Type B pancreatic cell (in vitro differentiated cells): Measurements from ENCODE around the gene P2RY8. TPM values are rescaled to one million over a fixed set of nuclear protein-coding genes. Genes with fewer than 3 reads are reported as not detected.
"Not testable (repeated sequence)": the region's sequence is repeated elsewhere in the genome, so short reads cannot be mapped to it uniquely, and the experiment has no call there.

Experiments used
- DNase-seq: peaks from one replicate; pipeline ENCODE4 v3.0.0; 2021; ENCODE audit warnings: mixed read lengths; ENCODE audit not compliant: unreplicated experiment; ENCODE audit errors: extremely low spot score
- H3K27ac Mint-ChIP-seq: 2 replicates; pipeline ENCODE4 v1.8.0; 2021; ENCODE audit warnings: mild to moderate bottlenecking, mixed read lengths
- H3K27me3 Mint-ChIP-seq: 2 replicates; pipeline ENCODE4 v1.8.0; 2021; ENCODE audit warnings: mixed read lengths
- H3K36me3 Mint-ChIP-seq: 2 replicates; pipeline ENCODE4 v1.8.0; 2021; ENCODE audit warnings: mixed read lengths
- H3K4me1 Mint-ChIP-seq: one replicate; pipeline ENCODE4 v1.8.0; 2021; ENCODE audit warnings: mixed read lengths; ENCODE audit not compliant: unreplicated experiment
- H3K4me3 Mint-ChIP-seq: 2 replicates; pipeline ENCODE4 v1.8.0; 2021; ENCODE audit warnings: mild to moderate bottlenecking, mixed read lengths
- H3K9me3 Mint-ChIP-seq: 2 replicates; pipeline ENCODE4 v1.8.0; 2021; ENCODE audit warnings: mixed read lengths
- total RNA-seq: library from RNA; stranded (reverse); gene quantifications from 2 replicates; pipeline ENCODE4 v1.2.1, GENCODE V29; 2021; ENCODE audit warnings: low replicate concordance
- TF ChIP-seq, protein P1 (sequence below): fragments of 200-600 bp; sonication (generic); conservative IDR thresholded peaks from 2 replicates; pipeline ENCODE4 v1.5.0; 2021; ENCODE audit warnings: antibody characterized with exemption, mild to moderate bottlenecking

The P2RY8 gene
- total RNA-seq, 1 donor from 2014 or later, result not detected

- TF ChIP-seq, protein P1, sequence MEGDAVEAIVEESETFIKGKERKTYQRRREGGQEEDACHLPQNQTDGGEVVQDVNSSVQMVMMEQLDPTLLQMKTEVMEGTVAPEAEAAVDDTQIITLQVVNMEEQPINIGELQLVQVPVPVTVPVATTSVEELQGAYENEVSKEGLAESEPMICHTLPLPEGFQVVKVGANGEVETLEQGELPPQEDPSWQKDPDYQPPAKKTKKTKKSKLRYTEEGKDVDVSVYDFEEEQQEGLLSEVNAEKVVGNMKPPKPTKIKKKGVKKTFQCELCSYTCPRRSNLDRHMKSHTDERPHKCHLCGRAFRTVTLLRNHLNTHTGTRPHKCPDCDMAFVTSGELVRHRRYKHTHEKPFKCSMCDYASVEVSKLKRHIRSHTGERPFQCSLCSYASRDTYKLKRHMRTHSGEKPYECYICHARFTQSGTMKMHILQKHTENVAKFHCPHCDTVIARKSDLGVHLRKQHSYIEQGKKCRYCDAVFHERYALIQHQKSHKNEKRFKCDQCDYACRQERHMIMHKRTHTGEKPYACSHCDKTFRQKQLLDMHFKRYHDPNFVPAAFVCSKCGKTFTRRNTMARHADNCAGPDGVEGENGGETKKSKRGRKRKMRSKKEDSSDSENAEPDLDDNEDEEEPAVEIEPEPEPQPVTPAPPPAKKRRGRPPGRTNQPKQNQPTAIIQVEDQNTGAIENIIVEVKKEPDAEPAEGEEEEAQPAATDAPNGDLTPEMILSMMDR, result no peak
- Mint-ChIP-seq H3K27ac (no peak overlapping the region), H3K27me3 (peaks cover 5% of the 10 kb centered on the region), H3K36me3 (no peaks in the 10 kb centered on the region), H3K9me3 (peaks cover 6% of the 10 kb centered on the region), H3K4me1 (no peaks in the 10 kb centered on the region), H3K4me3 (no peak overlapping the region)
- no peak for DNase-seq
Observed at GRCh38 chrX:1524874-1525582, 12.0 kb downstream of the P2RY8 start.

- not testable (repeated sequence) for H3K27ac Mint-ChIP-seq, H3K4me1 Mint-ChIP-seq, H3K4me3 Mint-ChIP-seq, H3K9me3 Mint-ChIP-seq, H3K36me3 Mint-ChIP-seq, H3K27me3 Mint-ChIP-seq, DNase-seq
Observed at GRCh38 chrX:1522905-1523304, 14.1 kb downstream of the P2RY8 start.

GRCh38 chrX:1521459-1521956 is 15.5 kb downstream of the P2RY8 start:
- peak overlapping the region; percentile 16 for H3K27ac Mint-ChIP-seq
- TF ChIP-seq, protein P1, result no peak
- H3K4me1 Mint-ChIP-seq, result no peaks in the 10 kb centered on the region
- H3K36me3 Mint-ChIP-seq, result no peaks in the 10 kb centered on the region
- no peak overlapping the region for H3K4me3 Mint-ChIP-seq
- H3K27me3 Mint-ChIP-seq, result peaks cover 10% of the 10 kb centered on the region
- H3K9me3 Mint-ChIP-seq, result peaks cover 8% of the 10 kb centered on the region
- DNase-seq, result no peak

DNA sequence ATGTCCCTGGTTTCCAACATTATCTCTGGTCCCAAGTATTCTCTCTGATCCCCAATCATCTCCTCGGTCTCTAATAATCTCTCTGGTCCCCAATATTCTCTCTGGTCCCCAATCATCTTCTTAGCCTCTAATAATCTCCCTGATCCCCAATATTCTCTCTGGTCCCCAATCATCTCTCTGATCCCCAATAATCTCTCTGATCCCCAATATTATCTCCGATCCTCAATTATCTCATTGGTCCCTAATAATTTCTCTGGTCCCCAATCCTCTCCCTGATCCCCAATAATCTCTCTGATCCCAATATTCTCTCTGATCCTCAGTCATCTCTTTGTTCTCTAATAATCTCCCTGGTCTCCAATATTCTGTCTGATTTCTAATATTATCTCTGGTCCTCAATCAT is 16.6 kb downstream of the P2RY8 start:
- Mint-ChIP-seq H3K4me3 (no peak overlapping the region), H3K27me3 (peaks cover 13% of the 10 kb centered on the region), H3K36me3 (no peaks in the 10 kb centered on the region), H3K27ac (no peak overlapping the region), H3K9me3 (peaks cover 8% of the 10 kb centered on the region), H3K4me1 (no peaks in the 10 kb centered on the region)
- no peak for DNase-seq
- TF ChIP-seq, protein P1, result no peak

GRCh38 chrX:1519022-1519497 is 17.9 kb downstream of the P2RY8 start:
- Mint-ChIP-seq H3K4me3 (no peak overlapping the region), H3K27me3 (peaks cover 13% of the 10 kb centered on the region), H3K9me3 (peaks cover 8% of the 10 kb centered on the region), H3K4me1 (no peaks in the 10 kb centered on the region), H3K27ac (no peak overlapping the region), H3K36me3 (no peaks in the 10 kb centered on the region)
- no peak for DNase-seq
- TF ChIP-seq, protein P1, result no peak

DNA sequence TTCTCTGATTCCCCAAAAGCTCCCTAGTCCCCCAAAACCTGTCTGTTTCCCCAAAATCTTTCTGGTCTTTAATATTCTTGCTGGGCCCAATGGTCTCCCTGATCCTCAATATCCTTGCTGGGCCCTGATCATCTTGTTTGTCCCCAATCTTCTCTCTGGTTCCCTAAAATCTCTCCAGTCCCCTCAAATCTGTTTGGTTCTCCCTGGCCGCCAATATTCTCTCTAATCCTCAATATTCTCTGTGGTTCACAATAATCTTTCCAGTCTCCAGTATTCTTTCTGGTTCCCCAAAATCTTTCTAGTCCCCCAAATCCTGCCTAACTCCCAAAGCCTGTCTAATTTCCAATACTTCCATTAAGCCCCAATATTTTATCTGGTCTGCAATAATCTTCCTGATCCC is 18.5 kb downstream of the P2RY8 start:
- Mint-ChIP-seq H3K27me3 (peaks cover 18% of the 10 kb centered on the region), H3K27ac (no peak overlapping the region), H3K4me3 (no peak overlapping the region), H3K9me3 (peaks cover 8% of the 10 kb centered on the region), H3K4me1 (no peaks in the 10 kb centered on the region), H3K36me3 (no peaks in the 10 kb centered on the region)
- no peak for DNase-seq
- TF ChIP-seq, protein P1, result no peak
